ENCODE results near the gene TSHB. TPM values are rescaled to one million over a fixed set of nuclear protein-coding genes. Genes with fewer than 3 reads are reported as not detected.

The TSHB gene
- polyA plus RNA-seq, 3 donors = not detected

DNA sequence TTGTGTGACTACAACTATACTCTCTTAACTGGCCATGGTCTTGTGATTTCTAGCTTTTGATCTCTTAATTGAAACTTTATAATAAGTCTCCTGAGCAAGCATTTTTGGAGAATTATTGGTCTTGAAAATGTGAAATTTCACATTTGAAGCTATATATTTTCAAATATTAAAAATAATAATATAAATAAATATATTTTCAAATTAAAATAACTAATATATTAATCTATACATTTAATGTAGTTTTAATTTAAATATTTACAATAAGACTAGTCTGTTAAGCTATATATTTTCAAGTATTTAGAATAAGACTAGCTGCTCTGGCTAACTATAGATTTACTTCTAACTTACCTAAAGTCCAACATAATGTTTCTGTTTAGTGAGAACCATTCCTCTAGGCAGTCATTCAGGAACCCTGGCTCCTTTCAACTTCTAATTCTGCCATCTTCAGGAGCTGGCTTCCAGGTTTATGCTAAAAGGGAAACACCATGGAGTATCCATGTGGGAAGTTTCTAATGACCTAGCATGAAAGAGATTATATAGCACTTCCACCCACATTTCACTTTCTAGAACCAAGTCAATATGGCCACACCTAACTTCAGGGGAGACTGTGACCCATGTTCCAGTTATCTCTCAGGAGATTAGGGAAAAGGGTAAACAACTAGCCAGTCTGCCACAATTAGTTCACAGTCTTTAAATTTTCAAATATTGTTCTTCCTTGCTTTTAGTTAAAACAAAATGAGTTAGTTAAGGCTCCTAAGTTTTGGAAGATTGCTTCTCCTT is 31.9 kb upstream of the TSHB start:
- Mint-ChIP-seq H3K36me3 (no peaks in the 10 kb centered on the region), H3K9me3 (peaks cover 0 to 3% (median 0%) of the 10 kb centered on the region in 7 donors), H3K4me1 (no peaks in the 10 kb centered on the region), H3K27me3 (ENCODE audit: low read depth in 3 of 3) (peaks cover 0 to 4% (median 2%) of the 10 kb centered on the region in 3 donors), H3K4me3 (no peak overlapping the region), H3K27ac (no peak overlapping the region)
- Histone ChIP-seq H3K4me1 (ENCODE audit: control insufficient read depth in 1 of 2, insufficient read depth in 2 of 2, low read length in 2 of 2) (no peaks in the 10 kb centered on the region), H2AFZ (ENCODE audit: insufficient read depth, low read depth, low read length, poor library complexity, severe bottlenecking) (no peak overlapping the region), H3K36me3 (replicated peaks in 1 of 2; ENCODE audit: control insufficient read depth in 1 of 2, insufficient read depth in 2 of 2, low read length in 2 of 2) (no peaks in the 10 kb centered on the region), H3K9me3 (replicated peaks in 1 of 2; ENCODE audit: control insufficient read depth in 1 of 2, insufficient read depth in 1 of 2, low read length in 2 of 2) (no peaks in the 10 kb centered on the region), H3K4me3 (replicated peaks in 1 of 3; ENCODE audit: low read depth in 2 of 3, low read length in 3 of 3) (no peak overlapping the region), H4K20me1 (ENCODE audit: insufficient read depth, low read length) (no peaks in the 10 kb centered on the region), H3K79me2 (ENCODE audit: insufficient read depth, low read length) (no peaks in the 10 kb centered on the region), H3K4me2 (replicated peaks; ENCODE audit: extremely low read depth, low read length, poor library complexity, severe bottlenecking) (no peak overlapping the region), H3K27ac (ENCODE audit: low read depth in 1 of 2, low read length in 2 of 2) (no peak overlapping the region), H3K27me3 (ENCODE audit: control insufficient read depth in 2 of 2, insufficient read depth in 2 of 2, low read length in 2 of 2) (peaks cover 0 to 2% of the 10 kb centered on the region in 2 donors), H3K9ac (ENCODE audit: insufficient read depth, low read length, poor library complexity, severe bottlenecking) (no peak overlapping the region)
- TF ChIP-seq, protein P1, sequence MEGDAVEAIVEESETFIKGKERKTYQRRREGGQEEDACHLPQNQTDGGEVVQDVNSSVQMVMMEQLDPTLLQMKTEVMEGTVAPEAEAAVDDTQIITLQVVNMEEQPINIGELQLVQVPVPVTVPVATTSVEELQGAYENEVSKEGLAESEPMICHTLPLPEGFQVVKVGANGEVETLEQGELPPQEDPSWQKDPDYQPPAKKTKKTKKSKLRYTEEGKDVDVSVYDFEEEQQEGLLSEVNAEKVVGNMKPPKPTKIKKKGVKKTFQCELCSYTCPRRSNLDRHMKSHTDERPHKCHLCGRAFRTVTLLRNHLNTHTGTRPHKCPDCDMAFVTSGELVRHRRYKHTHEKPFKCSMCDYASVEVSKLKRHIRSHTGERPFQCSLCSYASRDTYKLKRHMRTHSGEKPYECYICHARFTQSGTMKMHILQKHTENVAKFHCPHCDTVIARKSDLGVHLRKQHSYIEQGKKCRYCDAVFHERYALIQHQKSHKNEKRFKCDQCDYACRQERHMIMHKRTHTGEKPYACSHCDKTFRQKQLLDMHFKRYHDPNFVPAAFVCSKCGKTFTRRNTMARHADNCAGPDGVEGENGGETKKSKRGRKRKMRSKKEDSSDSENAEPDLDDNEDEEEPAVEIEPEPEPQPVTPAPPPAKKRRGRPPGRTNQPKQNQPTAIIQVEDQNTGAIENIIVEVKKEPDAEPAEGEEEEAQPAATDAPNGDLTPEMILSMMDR (IDR thresholded peaks at IDR 0.05) = no peak
- intact Hi-C loops (cut with micrococcal nuclease) = no loop called here
- DNase-seq = no peak

DNA sequence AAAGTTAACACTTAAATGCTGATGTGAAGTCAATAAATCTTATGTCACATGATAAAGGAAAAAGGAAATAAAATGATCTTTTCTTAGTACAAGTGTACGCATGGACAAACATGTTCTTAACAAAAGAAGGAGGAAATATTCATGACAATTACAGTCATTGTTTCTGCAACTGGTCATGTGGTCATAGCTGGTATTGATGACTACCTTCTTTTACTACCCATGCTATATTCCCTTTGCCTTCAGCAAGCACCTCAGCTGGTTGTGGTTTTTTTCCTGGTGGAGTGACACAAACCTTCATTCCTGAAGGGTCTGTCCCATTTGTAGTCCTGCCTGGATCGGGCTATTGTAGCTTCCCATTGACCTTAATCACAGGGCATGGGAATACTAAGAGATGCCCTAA is 23.4 kb upstream of the TSHB start:
- intact Hi-C loops (cut with micrococcal nuclease) = no loop called here

More for the DNA sequence above, 23.4 kb upstream of the TSHB start:
- Histone ChIP-seq H3K4me3 (replicated peaks in 1 of 3; ENCODE audit: low read depth in 2 of 3, low read length in 3 of 3) (no peak overlapping the region), H3K27me3 (ENCODE audit: control insufficient read depth in 2 of 2, insufficient read depth in 2 of 2, low read length in 2 of 2) (peaks cover 0 to 2% of the 10 kb centered on the region in 2 donors), H3K9me3 (replicated peaks in 1 of 2; ENCODE audit: control insufficient read depth in 1 of 2, insufficient read depth in 1 of 2, low read length in 2 of 2) (no peaks in the 10 kb centered on the region), H3K79me2 (ENCODE audit: insufficient read depth, low read length) (no peaks in the 10 kb centered on the region), H2AFZ (ENCODE audit: insufficient read depth, low read depth, low read length, poor library complexity, severe bottlenecking) (no peak overlapping the region), H3K4me2 (replicated peaks; ENCODE audit: extremely low read depth, low read length, poor library complexity, severe bottlenecking) (no peak overlapping the region), H3K36me3 (replicated peaks in 1 of 2; ENCODE audit: control insufficient read depth in 1 of 2, insufficient read depth in 2 of 2, low read length in 2 of 2) (no peaks in the 10 kb centered on the region), H4K20me1 (ENCODE audit: insufficient read depth, low read length) (no peaks in the 10 kb centered on the region), H3K27ac (ENCODE audit: low read depth in 1 of 2, low read length in 2 of 2) (no peak overlapping the region), H3K4me1 (ENCODE audit: control insufficient read depth in 1 of 2, insufficient read depth in 2 of 2, low read length in 2 of 2) (no peaks in the 10 kb centered on the region), H3K9ac (ENCODE audit: insufficient read depth, low read length, poor library complexity, severe bottlenecking) (no peak overlapping the region)
- H3K9me3 Mint-ChIP-seq = peaks cover 0 to 6% (median 2%) of the 10 kb centered on the region in 7 donors
- H3K27ac Mint-ChIP-seq = no peak overlapping the region
- DNase-seq = no peak
- WGBS (ENCODE audit: insufficient coverage) = no CpG with 5 or more reads among the region's 2 CpGs
- no peak overlapping the region for H3K4me3 Mint-ChIP-seq
- TF ChIP-seq, protein P1 (IDR thresholded peaks at IDR 0.05) = no peak
- no peaks in the 10 kb centered on the region for H3K4me1 Mint-ChIP-seq
- peaks cover under 1 to 4% (median 4%) of the 10 kb centered on the region in 3 donors for H3K27me3 Mint-ChIP-seq (ENCODE audit: low read depth in 3 of 3)
- H3K36me3 Mint-ChIP-seq = no peaks in the 10 kb centered on the region
